GM23338 (cell line): ENCODE measurements around the gene FBLN2. TPM values are rescaled to one million over a fixed set of nuclear protein-coding genes. Genes with fewer than 3 reads are reported as not detected.

Experiments
- ATAC-seq: fragments of 200-7000 bp; cut with Tn5 transposase; 3 replicates; pipeline ENCODE4 v1.9.1; 2020
- DNase-seq: peaks from one replicate; pipeline ENCODE4 v3.0.0-alpha.2; 2015; ENCODE audit warnings: low spot score
- H2AFZ ChIP-seq: fragments of 200-600 bp; sonication (generic); 2 replicates; pipeline ENCODE4 v1.8.0; 2016; ENCODE audit warnings: antibody characterized with exemption, mild to moderate bottlenecking, moderate library complexity
- H3F3A ChIP-seq: fragments of 200-600 bp; sonication (generic); replicated peaks from 2 replicates; pipeline ENCODE4 v1.8.0; 2017; ENCODE audit warnings: antibody characterized with exemption, mixed run types, low read depth
- H3K27ac ChIP-seq: fragments of 200-600 bp; sonication (generic); 2 replicates; pipeline ENCODE4 v1.6.1; 2016; ENCODE audit warnings: low read depth
- H3K27me3 ChIP-seq: fragments of 200-600 bp; sonication (generic); 2 replicates; pipeline ENCODE4 v1.8.0; 2016; ENCODE audit warnings: mild to moderate bottlenecking, mixed run types, moderate library complexity; ENCODE audit not compliant: insufficient read depth
- H3K36me3 ChIP-seq: fragments of 200-600 bp; sonication (generic); 2 replicates; pipeline ENCODE4 v1.8.0; 2016; ENCODE audit warnings: mild to moderate bottlenecking; ENCODE audit not compliant: insufficient read depth
- H3K4me1 ChIP-seq: fragments of 200-600 bp; sonication (generic); 2 replicates; pipeline ENCODE4 v1.8.0; 2016; ENCODE audit warnings: mild to moderate bottlenecking, moderate library complexity; ENCODE audit not compliant: insufficient read depth
- H3K4me2 ChIP-seq: fragments of 200-600 bp; sonication (generic); 2 replicates; pipeline ENCODE4 v1.7.1; 2017; ENCODE audit warnings: mixed run types
- H3K4me3 ChIP-seq: fragments of 200-600 bp; sonication (generic); 2 replicates; pipeline ENCODE4 v1.6.1; 2016; ENCODE audit warnings: mixed run types
- H3K79me2 ChIP-seq: fragments of 200-600 bp; sonication (generic); replicated peaks from 2 replicates; pipeline ENCODE4 v1.8.0; 2017; ENCODE audit warnings: mild to moderate bottlenecking; ENCODE audit not compliant: insufficient read depth
- H3K9me2 ChIP-seq: fragments of 200-600 bp; sonication (generic); 2 replicates; pipeline ENCODE4 v1.8.0; 2017; ENCODE audit not compliant: insufficient read depth
- H4K20me1 ChIP-seq: fragments of 200-600 bp; sonication (generic); replicated peaks from 2 replicates; pipeline ENCODE4 v1.8.0; 2017; ENCODE audit warnings: mild to moderate bottlenecking; ENCODE audit not compliant: insufficient read depth
- H3K27ac Mint-ChIP-seq: 2 replicates; pipeline ENCODE4 v1.8.0; 2020; ENCODE audit warnings: inconsistent platforms, mild to moderate bottlenecking, moderate library complexity, mixed read lengths
- H3K27me3 Mint-ChIP-seq: 3 replicates; pipeline ENCODE4 v1.8.0; 2022; ENCODE audit warnings: low read depth, mild to moderate bottlenecking, moderate library complexity, mixed read lengths, inconsistent platforms; ENCODE audit not compliant: insufficient read depth, poor library complexity
- H3K36me3 Mint-ChIP-seq: 3 replicates; pipeline ENCODE4 v1.8.0; 2021; ENCODE audit warnings: low read depth, mild to moderate bottlenecking, inconsistent platforms, moderate library complexity, mixed read lengths
- H3K4me1 Mint-ChIP-seq: 3 replicates; pipeline ENCODE4 v1.8.0; 2020; ENCODE audit warnings: mild to moderate bottlenecking, inconsistent platforms, mixed read lengths
- H3K4me3 Mint-ChIP-seq: 3 replicates; pipeline ENCODE4 v1.8.0; 2021; ENCODE audit warnings: moderate library complexity, mild to moderate bottlenecking, inconsistent platforms, mixed read lengths
- H3K9me3 Mint-ChIP-seq: 3 replicates; pipeline ENCODE4 v1.8.0; 2020; ENCODE audit warnings: moderate library complexity, mild to moderate bottlenecking, inconsistent platforms, mixed read lengths
- CREB1 ChIP-seq: fragments of 250-450 bp; sonication (Bioruptor Pico); IDR thresholded peaks from 2 replicates; pipeline ENCODE4 v1.5.0; 2020; ENCODE audit warnings: low read depth, mild to moderate bottlenecking, moderate library complexity
- EZH2phosphoT487 ChIP-seq: fragments of 200-600 bp; sonication (generic); IDR thresholded peaks from one replicate; pipeline ENCODE4 v1.8.1; 2018; ENCODE audit warnings: antibody characterized with exemption; ENCODE audit not compliant: unreplicated experiment
- JUNB ChIP-seq: IDR thresholded peaks from one replicate; pipeline ENCODE4 v1.6.1; 2016; ENCODE audit warnings: antibody characterized with exemption; ENCODE audit not compliant: unreplicated experiment
- REST ChIP-seq: IDR thresholded peaks from one replicate; pipeline ENCODE4 v1.6.1; 2018; ENCODE audit warnings: antibody characterized with exemption; ENCODE audit not compliant: unreplicated experiment
- STAT1 ChIP-seq: IDR thresholded peaks from one replicate; pipeline ENCODE4 v1.6.1; 2016; ENCODE audit warnings: antibody characterized with exemption; ENCODE audit not compliant: unreplicated experiment
- ZNF331 ChIP-seq: fragments of 250-450 bp; sonication (Bioruptor Pico); IDR thresholded peaks from 2 replicates; pipeline ENCODE4 v1.5.0; 2020; ENCODE audit warnings: low read depth, mild to moderate bottlenecking, moderate library complexity
- polyA plus RNA-seq: library from polyadenylated mRNA; unstranded; fragments of >200 nt; fragmentation: Nextera tagmentation; extraction: Ambion mirVana; gene quantifications from 2 replicates; pipeline ENCODE4 v1.2.1, GENCODE V29; 2016
- total RNA-seq: library from RNA; depleted of rRNA; stranded (reverse); fragments of >200 nt; shearing (Covaris generic); gene quantifications from 2 replicates; pipeline ENCODE4 v1.2.3, GENCODE V29; 2014
- TF ChIP-seq, protein P1 (sequence below): fragments of 250-450 bp; sonication (Bioruptor Pico); IDR thresholded peaks from 2 replicates; pipeline ENCODE4 v1.5.0; 2020; ENCODE audit warnings: mild to moderate bottlenecking, moderate library complexity

The FBLN2 gene
- total and polyA plus RNA-seq, 2 experiments from 2014 or later = 18.8 to 26.8 TPM

DNA sequence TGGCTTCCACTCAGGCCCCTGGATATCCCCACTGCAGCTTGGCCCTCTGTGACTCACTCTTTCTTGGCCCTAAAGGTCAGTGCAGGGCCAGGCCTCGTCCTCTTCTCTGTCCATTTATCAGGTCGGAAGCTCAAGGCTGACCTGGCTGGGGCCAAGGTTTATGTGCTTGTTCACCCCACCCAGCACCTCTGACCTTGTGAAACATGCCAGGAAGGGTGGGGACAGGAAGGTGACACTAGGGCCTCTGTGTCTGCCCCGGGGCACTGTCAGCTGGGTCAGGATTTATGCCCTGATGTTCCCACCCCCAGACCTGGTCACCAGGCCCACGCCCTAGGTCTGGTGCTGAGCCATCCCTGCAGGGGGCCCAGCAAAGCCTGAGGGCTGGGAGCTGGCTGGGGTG is 103.8 kb downstream of the FBLN2 start (continued):
- TF ChIP-seq, protein P1, sequence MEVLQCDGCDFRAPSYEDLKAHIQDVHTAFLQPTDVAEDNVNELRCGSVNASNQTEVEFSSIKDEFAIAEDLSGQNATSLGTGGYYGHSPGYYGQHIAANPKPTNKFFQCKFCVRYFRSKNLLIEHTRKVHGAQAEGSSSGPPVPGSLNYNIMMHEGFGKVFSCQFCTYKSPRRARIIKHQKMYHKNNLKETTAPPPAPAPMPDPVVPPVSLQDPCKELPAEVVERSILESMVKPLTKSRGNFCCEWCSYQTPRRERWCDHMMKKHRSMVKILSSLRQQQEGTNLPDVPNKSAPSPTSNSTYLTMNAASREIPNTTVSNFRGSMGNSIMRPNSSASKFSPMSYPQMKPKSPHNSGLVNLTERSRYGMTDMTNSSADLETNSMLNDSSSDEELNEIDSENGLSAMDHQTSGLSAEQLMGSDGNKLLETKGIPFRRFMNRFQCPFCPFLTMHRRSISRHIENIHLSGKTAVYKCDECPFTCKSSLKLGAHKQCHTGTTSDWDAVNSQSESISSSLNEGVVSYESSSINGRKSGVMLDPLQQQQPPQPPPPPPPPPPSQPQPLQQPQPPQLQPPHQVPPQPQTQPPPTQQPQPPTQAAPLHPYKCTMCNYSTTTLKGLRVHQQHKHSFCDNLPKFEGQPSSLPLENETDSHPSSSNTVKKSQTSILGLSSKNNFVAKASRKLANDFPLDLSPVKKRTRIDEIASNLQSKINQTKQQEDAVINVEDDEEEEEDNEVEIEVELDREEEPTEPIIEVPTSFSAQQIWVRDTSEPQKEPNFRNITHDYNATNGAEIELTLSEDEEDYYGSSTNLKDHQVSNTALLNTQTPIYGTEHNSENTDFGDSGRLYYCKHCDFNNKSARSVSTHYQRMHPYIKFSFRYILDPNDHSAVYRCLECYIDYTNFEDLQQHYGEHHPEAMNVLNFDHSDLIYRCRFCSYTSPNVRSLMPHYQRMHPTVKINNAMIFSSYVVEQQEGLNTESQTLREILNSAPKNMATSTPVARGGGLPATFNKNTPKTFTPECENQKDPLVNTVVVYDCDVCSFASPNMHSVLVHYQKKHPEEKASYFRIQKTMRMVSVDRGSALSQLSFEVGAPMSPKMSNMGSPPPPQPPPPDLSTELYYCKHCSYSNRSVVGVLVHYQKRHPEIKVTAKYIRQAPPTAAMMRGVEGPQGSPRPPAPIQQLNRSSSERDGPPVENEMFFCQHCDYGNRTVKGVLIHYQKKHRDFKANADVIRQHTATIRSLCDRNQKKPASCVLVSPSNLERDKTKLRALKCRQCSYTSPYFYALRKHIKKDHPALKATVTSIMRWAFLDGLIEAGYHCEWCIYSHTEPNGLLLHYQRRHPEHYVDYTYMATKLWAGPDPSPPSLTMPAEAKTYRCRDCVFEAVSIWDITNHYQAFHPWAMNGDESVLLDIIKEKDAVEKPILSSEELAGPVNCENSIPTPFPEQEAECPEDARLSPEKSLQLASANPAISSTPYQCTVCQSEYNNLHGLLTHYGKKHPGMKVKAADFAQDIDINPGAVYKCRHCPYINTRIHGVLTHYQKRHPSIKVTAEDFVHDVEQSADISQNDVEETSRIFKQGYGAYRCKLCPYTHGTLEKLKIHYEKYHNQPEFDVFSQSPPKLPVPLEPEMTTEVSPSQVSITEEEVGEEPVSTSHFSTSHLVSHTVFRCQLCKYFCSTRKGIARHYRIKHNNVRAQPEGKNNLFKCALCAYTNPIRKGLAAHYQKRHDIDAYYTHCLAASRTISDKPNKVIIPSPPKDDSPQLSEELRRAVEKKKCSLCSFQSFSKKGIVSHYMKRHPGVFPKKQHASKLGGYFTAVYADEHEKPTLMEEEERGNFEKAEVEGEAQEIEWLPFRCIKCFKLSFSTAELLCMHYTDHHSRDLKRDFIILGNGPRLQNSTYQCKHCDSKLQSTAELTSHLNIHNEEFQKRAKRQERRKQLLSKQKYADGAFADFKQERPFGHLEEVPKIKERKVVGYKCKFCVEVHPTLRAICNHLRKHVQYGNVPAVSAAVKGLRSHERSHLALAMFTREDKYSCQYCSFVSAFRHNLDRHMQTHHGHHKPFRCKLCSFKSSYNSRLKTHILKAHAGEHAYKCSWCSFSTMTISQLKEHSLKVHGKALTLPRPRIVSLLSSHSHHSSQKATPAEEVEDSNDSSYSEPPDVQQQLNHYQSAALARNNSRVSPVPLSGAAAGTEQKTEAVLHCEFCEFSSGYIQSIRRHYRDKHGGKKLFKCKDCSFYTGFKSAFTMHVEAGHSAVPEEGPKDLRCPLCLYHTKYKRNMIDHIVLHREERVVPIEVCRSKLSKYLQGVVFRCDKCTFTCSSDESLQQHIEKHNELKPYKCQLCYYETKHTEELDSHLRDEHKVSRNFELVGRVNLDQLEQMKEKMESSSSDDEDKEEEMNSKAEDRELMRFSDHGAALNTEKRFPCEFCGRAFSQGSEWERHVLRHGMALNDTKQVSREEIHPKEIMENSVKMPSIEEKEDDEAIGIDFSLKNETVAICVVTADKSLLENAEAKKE (CRISPR knock-in tag) = no peak
- TF ChIP-seq ZNF331 (CRISPR knock-in tag) (no peak), CREB1 (CRISPR knock-in tag) (no peak)

GRCh38 chr3:13653631-13654279 is 104.8 kb downstream of the FBLN2 start:
- Histone ChIP-seq H3K27ac (no peak overlapping the region), H3K4me1 (peaks cover 2% of the 10 kb centered on the region; the same call in 1 of the 2 replicates), H3K4me2 (no peak overlapping the region), H3K79me2 (no peaks in the 10 kb centered on the region), H3K27me3 (peaks cover 33% of the 10 kb centered on the region), H3K4me3 (no peak overlapping the region), H3K9me2 (no peaks in the 10 kb centered on the region), H3F3A (0 out of 2 replicates have a peak, but pooled peaks cover 3% of the 10 kb centered on the region), H4K20me1 (no peaks in the 10 kb centered on the region), H2AFZ (no peak overlapping the region), H3K36me3 (no peaks in the 10 kb centered on the region)
- Mint-ChIP-seq H3K27ac (no peak overlapping the region), H3K36me3 (no peaks in the 10 kb centered on the region; the same call in 2 of the 3 replicates), H3K9me3 (no peaks in the 10 kb centered on the region; the same call in 2 of the 3 replicates), H3K27me3 (peaks cover 37% of the 10 kb centered on the region), H3K4me3 (no peak overlapping the region), H3K4me1 (peaks cover 23% of the 10 kb centered on the region)
- TF ChIP-seq STAT1 (no peak), JUNB (no peak), REST (no peak), EZH2phosphoT487 (no peak)
- DNase-seq (no peak), ATAC-seq (no peak)
